ENCODE data around the gene DCK. TPM values are rescaled to one million over a fixed set of nuclear protein-coding genes. Genes with fewer than 3 reads are reported as not detected.
A peak's percentile ranks its signal among the peaks of the same experiment; 100 is the strongest.
"Not testable (repeated sequence)": the region's sequence is repeated elsewhere in the genome, so short reads cannot be mapped to it uniquely, and the experiment has no call there.

Gene DCK
- total RNA-seq, 8 experiments from 2014 or later, result 5.1 to 33.5 (median 19.1) TPM

- no peak for ATAC-seq (replicated peaks in 6 of 8)
- H3K4me1 ChIP-seq (replicated peaks in 1 of 2), result no peaks in the 10 kb centered on the region
- H3K27ac ChIP-seq, result no peak overlapping the region
- in situ Hi-C loops (cut with MboI; ENCODE audit: low pct_unique_long_range_greater_than_20kb in 2 of 9, low sequenced_read_pairs in 9 of 9, unreplicated experiment in 9 of 9), result no loop called here
- 56 to 100% (median 76%) methylated on average over 1 to 5 of the region's 5 CpGs for WGBS, 10 experiments
- no peak overlapping the region for H3K4me3 ChIP-seq
Measured at GRCh38 chr4:71049395-71049794, 55.9 kb downstream of the DCK start.

- Histone ChIP-seq H3K4me1 (replicated peaks in 1 of 2) (no peaks in the 10 kb centered on the region), H3K4me3 (no peak overlapping the region), H3K27ac (no peak overlapping the region)
- no peak for ATAC-seq (replicated peaks in 6 of 8)
- in situ Hi-C loops (cut with MboI; ENCODE audit: low pct_unique_long_range_greater_than_20kb in 2 of 9, low sequenced_read_pairs in 9 of 9, unreplicated experiment in 9 of 9), result no loop called here
- WGBS, 10 experiments, result 50 to 100% (median 100%) methylated on average over 1 of the region's 1 CpG; no CpG with 5 or more reads in 1 of the 10 experiments
Measured at GRCh38 chr4:71050809-71051208, 57.4 kb downstream of the DCK start.

GRCh38 chr4:71052034-71052433, 58.6 kb downstream of the DCK start:
- no peak for ATAC-seq (replicated peaks in 6 of 8)
- in situ Hi-C loops (cut with MboI; ENCODE audit: low pct_unique_long_range_greater_than_20kb in 2 of 9, low sequenced_read_pairs in 9 of 9, unreplicated experiment in 9 of 9), result no loop called here
- Histone ChIP-seq H3K4me1 (replicated peaks in 1 of 2) (no peaks in the 10 kb centered on the region), H3K27ac (no peak overlapping the region), H3K4me3 (no peak overlapping the region)
- WGBS, 10 experiments, result 77 to 91% (median 85%) methylated on average over 4 to 7 of the region's 7 CpGs; no CpG with 5 or more reads in 3 of the 10 experiments

GRCh38 chr4:71052716-71053115, 59.3 kb downstream of the DCK start:
- Histone ChIP-seq H3K4me1 (replicated peaks in 1 of 2) (no peaks in the 10 kb centered on the region), H3K4me3 (no peak overlapping the region), H3K27ac (no peak overlapping the region)
- WGBS, 10 experiments, result 0 to 96% (median 80%) methylated on average over 1 to 2 of the region's 2 CpGs; no CpG with 5 or more reads in 1 of the 10 experiments
- no peak for ATAC-seq (replicated peaks in 6 of 8)
- in situ Hi-C loops (cut with MboI; ENCODE audit: low pct_unique_long_range_greater_than_20kb in 2 of 9, low sequenced_read_pairs in 9 of 9, unreplicated experiment in 9 of 9), result no loop called here

- H3K4me1 ChIP-seq (replicated peaks in 1 of 2); H3K27ac ChIP-seq; H3K4me3 ChIP-seq; ATAC-seq (replicated peaks in 6 of 8); in situ Hi-C loops (cut with MboI; ENCODE audit: low pct_unique_long_range_greater_than_20kb in 2 of 9, low sequenced_read_pairs in 9 of 9, unreplicated experiment in 9 of 9): not testable (repeated sequence)
- WGBS, 10 experiments, result no CpG with 5 or more reads among the region's 1 CpG
Measured at GRCh38 chr4:71053613-71054012, 60.2 kb downstream of the DCK start.

- WGBS, 10 experiments, result 50 to 100% (median 83%) methylated on average over 1 to 3 of the region's 16 CpGs; no CpG with 5 or more reads in 7 of the 10 experiments
- H3K4me3 ChIP-seq, result peak overlapping the region in 1 of 5 donors; percentile 9
- H3K27ac ChIP-seq, result not testable (repeated sequence)
Measured at GRCh38 chr4:71059573-71059972, 66.1 kb downstream of the DCK start.

GRCh38 chr4:71062436-71062835, 69.0 kb downstream of the DCK start:
- Histone ChIP-seq H3K4me1 (replicated peaks in 1 of 2) (no peaks in the 10 kb centered on the region), H3K27ac (no peak overlapping the region), H3K4me3 (no peak overlapping the region)
- 0 to 100% (median 62%) methylated on average over 1 to 2 of the region's 2 CpGs for WGBS, 10 experiments
- ATAC-seq (replicated peaks in 6 of 8), result no peak
- in situ Hi-C loops (cut with MboI; ENCODE audit: low pct_unique_long_range_greater_than_20kb in 2 of 9, low sequenced_read_pairs in 9 of 9, unreplicated experiment in 9 of 9), result no loop called here

More at GRCh38 chr4:71059573-71059972, 66.1 kb downstream of the DCK start:
- in situ Hi-C loops (cut with MboI; ENCODE audit: low pct_unique_long_range_greater_than_20kb in 2 of 9, low sequenced_read_pairs in 9 of 9, unreplicated experiment in 9 of 9); H3K4me1 ChIP-seq (replicated peaks in 1 of 2); ATAC-seq (replicated peaks in 6 of 8): not testable (repeated sequence)

- WGBS, 10 experiments, result 25 to 100% (median 95%) methylated on average over 1 of the region's 1 CpG
- Histone ChIP-seq H3K4me1 (replicated peaks in 1 of 2) (no peaks in the 10 kb centered on the region), H3K27ac (no peak overlapping the region), H3K4me3 (no peak overlapping the region)
- in situ Hi-C loops (cut with MboI; ENCODE audit: low pct_unique_long_range_greater_than_20kb in 2 of 9, low sequenced_read_pairs in 9 of 9, unreplicated experiment in 9 of 9), result no loop called here
- no peak for ATAC-seq (replicated peaks in 6 of 8)
Measured at GRCh38 chr4:71063711-71064110, 70.3 kb downstream of the DCK start.

- no peak for ATAC-seq (replicated peaks in 6 of 8)
- 49 to 100% (median 84%) methylated on average over 2 to 6 of the region's 6 CpGs for WGBS, 10 experiments
- no peak overlapping the region for H3K27ac ChIP-seq
- H3K4me1 ChIP-seq (replicated peaks in 1 of 2), result no peaks in the 10 kb centered on the region
- no peak overlapping the region for H3K4me3 ChIP-seq
- in situ Hi-C loops (cut with MboI; ENCODE audit: low pct_unique_long_range_greater_than_20kb in 2 of 9, low sequenced_read_pairs in 9 of 9, unreplicated experiment in 9 of 9), result no loop called here
Measured at GRCh38 chr4:71064521-71064920, 71.1 kb downstream of the DCK start.

GRCh38 chr4:71065991-71066510, 72.6 kb downstream of the DCK start:
- H3K4me3 ChIP-seq, result no peak overlapping the region
- H3K4me1 ChIP-seq (replicated peaks in 1 of 2), result no peaks in the 10 kb centered on the region
- 46 to 100% (median 92%) methylated on average over 1 to 2 of the region's 2 CpGs; no CpG with 5 or more reads in 1 of the 10 experiments for WGBS, 10 experiments
- in situ Hi-C loops (cut with MboI; ENCODE audit: low pct_unique_long_range_greater_than_20kb in 2 of 9, low sequenced_read_pairs in 9 of 9, unreplicated experiment in 9 of 9), result no loop called here
- no peak for ATAC-seq (replicated peaks in 6 of 8)
- H3K27ac ChIP-seq, result no peak overlapping the region

- H3K27ac ChIP-seq, result no peak overlapping the region
- no peak overlapping the region for H3K4me3 ChIP-seq
- in situ Hi-C loops (cut with MboI; ENCODE audit: low pct_unique_long_range_greater_than_20kb in 2 of 9, low sequenced_read_pairs in 9 of 9, unreplicated experiment in 9 of 9), result no loop called here
- H3K4me1 ChIP-seq (replicated peaks in 1 of 2), result no peaks in the 10 kb centered on the region
- peak in 1 of 8 experiments; percentile 53 for ATAC-seq (replicated peaks in 6 of 8)
- 60 to 92% (median 80%) methylated on average over 2 to 4 of the region's 4 CpGs for WGBS, 10 experiments
Measured at GRCh38 chr4:71066737-71067716, 73.6 kb downstream of the DCK start.

- in situ Hi-C loops (cut with MboI; ENCODE audit: low pct_unique_long_range_greater_than_20kb in 2 of 9, low sequenced_read_pairs in 9 of 9, unreplicated experiment in 9 of 9), result no loop called here
- 20 to 100% (median 71%) methylated on average over 1 of the region's 1 CpG for WGBS, 10 experiments
- Histone ChIP-seq H3K4me1 (replicated peaks in 1 of 2) (no peaks in the 10 kb centered on the region), H3K27ac (no peak overlapping the region), H3K4me3 (no peak overlapping the region)
- no peak for ATAC-seq (replicated peaks in 6 of 8)
Measured at GRCh38 chr4:71069063-71069462, 75.6 kb downstream of the DCK start.

GRCh38 chr4:71070015-71070414, 76.6 kb downstream of the DCK start:
- H3K27ac ChIP-seq, result no peak overlapping the region
- H3K4me1 ChIP-seq (replicated peaks in 1 of 2), result no peaks in the 10 kb centered on the region
- no peak for ATAC-seq (replicated peaks in 6 of 8)
- 0 to 83% (median 69%) methylated on average over 1 of the region's 1 CpG; no CpG with 5 or more reads in 6 of the 10 experiments for WGBS, 10 experiments
- in situ Hi-C loops (cut with MboI; ENCODE audit: low pct_unique_long_range_greater_than_20kb in 2 of 9, low sequenced_read_pairs in 9 of 9, unreplicated experiment in 9 of 9), result no loop called here
- H3K4me3 ChIP-seq, result no peak overlapping the region
